Fibroblast of lung (primary cell): ENCODE data around the gene ARID1B.

ENCODE experiments used
- EZH2 ChIP-seq: IDR thresholded peaks from 2 replicates; pipeline ENCODE4 v1.5.1; 2012; ENCODE audit warnings: low read length, control low read depth, mild to moderate bottlenecking; ENCODE audit errors: missing control alignments
- TF ChIP-seq, protein P1 (sequence below), 2 donors: IDR thresholded peaks in 1 of 2; conservative IDR thresholded peaks in 1 of 2; 1 replicate in 1 of 2; 2 replicates in 1 of 2; pipeline ENCODE4 v1.5.1; 2011 to 2012; ENCODE audit warnings: low read length in 2 of 2, control low read depth in 1 of 2, inconsistent platforms in 1 of 2, low read depth in 1 of 2, mild to moderate bottlenecking in 1 of 2

DNA sequence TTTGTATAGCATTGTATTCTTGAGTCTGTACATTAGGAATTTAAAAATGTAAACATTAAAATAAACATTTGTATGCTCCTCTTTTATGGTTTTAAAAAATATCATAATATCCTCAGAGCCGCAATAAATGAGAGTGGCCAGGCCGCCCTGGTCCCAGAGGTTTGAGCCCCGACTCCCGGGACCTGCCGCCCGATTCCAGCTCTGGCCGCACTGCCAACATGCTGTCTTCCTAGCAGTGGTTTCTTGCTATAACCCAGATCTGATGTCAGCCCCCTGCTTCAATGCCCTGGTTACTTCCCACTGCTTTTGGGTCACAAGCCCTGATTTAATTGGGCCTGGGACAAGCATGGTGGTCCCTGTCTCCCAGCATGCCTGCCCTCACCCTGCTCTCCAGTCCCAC, 5.4 kb upstream of the ARID1B start:
- TF ChIP-seq, protein P1, sequence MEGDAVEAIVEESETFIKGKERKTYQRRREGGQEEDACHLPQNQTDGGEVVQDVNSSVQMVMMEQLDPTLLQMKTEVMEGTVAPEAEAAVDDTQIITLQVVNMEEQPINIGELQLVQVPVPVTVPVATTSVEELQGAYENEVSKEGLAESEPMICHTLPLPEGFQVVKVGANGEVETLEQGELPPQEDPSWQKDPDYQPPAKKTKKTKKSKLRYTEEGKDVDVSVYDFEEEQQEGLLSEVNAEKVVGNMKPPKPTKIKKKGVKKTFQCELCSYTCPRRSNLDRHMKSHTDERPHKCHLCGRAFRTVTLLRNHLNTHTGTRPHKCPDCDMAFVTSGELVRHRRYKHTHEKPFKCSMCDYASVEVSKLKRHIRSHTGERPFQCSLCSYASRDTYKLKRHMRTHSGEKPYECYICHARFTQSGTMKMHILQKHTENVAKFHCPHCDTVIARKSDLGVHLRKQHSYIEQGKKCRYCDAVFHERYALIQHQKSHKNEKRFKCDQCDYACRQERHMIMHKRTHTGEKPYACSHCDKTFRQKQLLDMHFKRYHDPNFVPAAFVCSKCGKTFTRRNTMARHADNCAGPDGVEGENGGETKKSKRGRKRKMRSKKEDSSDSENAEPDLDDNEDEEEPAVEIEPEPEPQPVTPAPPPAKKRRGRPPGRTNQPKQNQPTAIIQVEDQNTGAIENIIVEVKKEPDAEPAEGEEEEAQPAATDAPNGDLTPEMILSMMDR (conservative IDR thresholded peaks at IDR 0.05 in 1 of 2, IDR thresholded peaks at IDR 0.05 in 1 of 2; ENCODE audit: low read depth in 1 of 2, low read length in 2 of 2) = no peak
- TF ChIP-seq EZH2 = no peak
